ENCODE results near the gene EFEMP1. TPM values are rescaled to one million over a fixed set of nuclear protein-coding genes. Genes with fewer than 3 reads are reported as not detected.

EFEMP1 gene
- polyA plus RNA-seq, 3 donors from 2014 or later = not detected

- no peaks in the 10 kb centered on the region for H3K4me1 Mint-ChIP-seq
- H3K27ac Mint-ChIP-seq = no peak overlapping the region
- DNase-seq = no peak
- H3K9me3 Mint-ChIP-seq = peaks cover 0 to 9% (median 1%) of the 10 kb centered on the region in 6 donors
- no peaks in the 10 kb centered on the region for H3K36me3 Mint-ChIP-seq
- H3K27me3 Mint-ChIP-seq (ENCODE audit: low read depth in 3 of 3) = no peaks in the 10 kb centered on the region
- H3K4me3 Mint-ChIP-seq = no peak overlapping the region
These were observed 60.8 kb downstream of the EFEMP1 start for GRCh38 chr2:55862673-55863390.

GRCh38 chr2:55862246-55862645 is 61.3 kb downstream of the EFEMP1 start:
- H3K27me3 Mint-ChIP-seq (ENCODE audit: low read depth in 3 of 3) = no peaks in the 10 kb centered on the region
- no peak overlapping the region for H3K4me3 Mint-ChIP-seq
- DNase-seq = no peak
- H3K36me3 Mint-ChIP-seq = no peaks in the 10 kb centered on the region
- no peak overlapping the region for H3K27ac Mint-ChIP-seq
- H3K4me1 Mint-ChIP-seq = no peaks in the 10 kb centered on the region
- peaks cover 0 to 9% (median 1%) of the 10 kb centered on the region in 6 donors for H3K9me3 Mint-ChIP-seq

GRCh38 chr2:55861733-55862132 is 61.8 kb downstream of the EFEMP1 start:
- DNase-seq = no peak
- Mint-ChIP-seq H3K27me3 (ENCODE audit: low read depth in 3 of 3) (peaks cover 0 to 2% (median 0%) of the 10 kb centered on the region in 3 donors), H3K36me3 (no peaks in the 10 kb centered on the region), H3K4me1 (no peaks in the 10 kb centered on the region), H3K27ac (no peak overlapping the region), H3K4me3 (no peak overlapping the region), H3K9me3 (peaks cover 0 to 9% (median 1%) of the 10 kb centered on the region in 6 donors)

GRCh38 chr2:55860832-55861231 is 62.8 kb downstream of the EFEMP1 start:
- Mint-ChIP-seq H3K9me3 (peaks cover 0 to 9% (median 2%) of the 10 kb centered on the region in 6 donors), H3K4me3 (no peak overlapping the region), H3K4me1 (no peaks in the 10 kb centered on the region), H3K36me3 (no peaks in the 10 kb centered on the region), H3K27me3 (ENCODE audit: low read depth in 3 of 3) (peaks cover 0 to 2% (median 0%) of the 10 kb centered on the region in 3 donors), H3K27ac (no peak overlapping the region)
- DNase-seq = no peak

- H3K27ac Mint-ChIP-seq = no peak overlapping the region
- H3K9me3 Mint-ChIP-seq = peaks cover 0 to 9% (median 2%) of the 10 kb centered on the region in 6 donors
These were observed 63.7 kb downstream of the EFEMP1 start for GRCh38 chr2:55859875-55860274.

GRCh38 chr2:55857766-55858165 is 65.8 kb downstream of the EFEMP1 start:
- Mint-ChIP-seq H3K27ac (no peak overlapping the region), H3K4me1 (no peaks in the 10 kb centered on the region), H3K36me3 (no peaks in the 10 kb centered on the region), H3K9me3 (peaks cover 0 to 7% (median 2%) of the 10 kb centered on the region in 6 donors), H3K27me3 (ENCODE audit: low read depth in 3 of 3) (peaks cover 0 to 2% (median 0%) of the 10 kb centered on the region in 3 donors), H3K4me3 (no peak overlapping the region)
- DNase-seq = no peak

More at GRCh38 chr2:55859875-55860274, 63.7 kb downstream of the EFEMP1 start:
- no peak overlapping the region for H3K4me3 Mint-ChIP-seq
- no peaks in the 10 kb centered on the region for H3K36me3 Mint-ChIP-seq
- DNase-seq = no peak
- H3K4me1 Mint-ChIP-seq = no peaks in the 10 kb centered on the region
- H3K27me3 Mint-ChIP-seq (ENCODE audit: low read depth in 3 of 3) = peaks cover 0 to 2% (median 0%) of the 10 kb centered on the region in 3 donors

- DNase-seq = no peak
- Mint-ChIP-seq H3K4me3 (no peak overlapping the region), H3K27ac (no peak overlapping the region), H3K27me3 (ENCODE audit: low read depth in 3 of 3) (peaks cover 0 to 2% (median 0%) of the 10 kb centered on the region in 3 donors), H3K36me3 (no peaks in the 10 kb centered on the region), H3K9me3 (peaks cover 0 to 10% (median 2%) of the 10 kb centered on the region in 6 donors), H3K4me1 (no peaks in the 10 kb centered on the region)
These were observed 66.6 kb downstream of the EFEMP1 start for GRCh38 chr2:55856936-55857335.

GRCh38 chr2:55848096-55848495 is 75.5 kb downstream of the EFEMP1 start:
- no peaks in the 10 kb centered on the region for H3K36me3 Mint-ChIP-seq
- peaks cover 0 to 2% (median 0%) of the 10 kb centered on the region in 3 donors for H3K27me3 Mint-ChIP-seq (ENCODE audit: low read depth in 3 of 3)
- H3K9me3 Mint-ChIP-seq = peaks cover 0 to 12% (median under 1%) of the 10 kb centered on the region in 6 donors
- DNase-seq = no peak
- no peak overlapping the region for H3K27ac Mint-ChIP-seq
- H3K4me3 Mint-ChIP-seq = no peak overlapping the region
- H3K4me1 Mint-ChIP-seq = no peaks in the 10 kb centered on the region

GRCh38 chr2:55846426-55846825 is 77.2 kb downstream of the EFEMP1 start:
- Mint-ChIP-seq H3K36me3 (no peaks in the 10 kb centered on the region), H3K27me3 (ENCODE audit: low read depth in 3 of 3) (peaks cover 0 to 2% (median 0%) of the 10 kb centered on the region in 3 donors), H3K4me3 (no peak overlapping the region), H3K4me1 (no peaks in the 10 kb centered on the region), H3K9me3 (peaks cover 0 to 12% (median under 1%) of the 10 kb centered on the region in 6 donors), H3K27ac (no peak overlapping the region)
- DNase-seq = no peak

GRCh38 chr2:55844986-55845385 is 78.6 kb downstream of the EFEMP1 start:
- no peak overlapping the region for H3K4me3 Mint-ChIP-seq
- H3K27ac Mint-ChIP-seq = no peak overlapping the region
- H3K4me1 Mint-ChIP-seq = no peaks in the 10 kb centered on the region
- no peak for DNase-seq
- H3K9me3 Mint-ChIP-seq = peaks cover 0 to 12% (median under 1%) of the 10 kb centered on the region in 6 donors
- no peaks in the 10 kb centered on the region for H3K36me3 Mint-ChIP-seq
- H3K27me3 Mint-ChIP-seq (ENCODE audit: low read depth in 3 of 3) = peaks cover 0 to 2% (median 0%) of the 10 kb centered on the region in 3 donors

GRCh38 chr2:55843994-55844345 is 79.6 kb downstream of the EFEMP1 start:
- no peak overlapping the region for H3K4me3 Mint-ChIP-seq
- DNase-seq = no peak
- peaks cover 0 to 12% (median 0%) of the 10 kb centered on the region in 6 donors for H3K9me3 Mint-ChIP-seq
- no peaks in the 10 kb centered on the region for H3K4me1 Mint-ChIP-seq
- H3K36me3 Mint-ChIP-seq = no peaks in the 10 kb centered on the region
- no peak overlapping the region for H3K27ac Mint-ChIP-seq
- peaks cover 0 to under 1% (median 0%) of the 10 kb centered on the region in 3 donors for H3K27me3 Mint-ChIP-seq (ENCODE audit: low read depth in 3 of 3)

GRCh38 chr2:55843096-55843993 is 80.2 kb downstream of the EFEMP1 start:
- H3K4me3 Mint-ChIP-seq = no peak overlapping the region
- no peaks in the 10 kb centered on the region for H3K27me3 Mint-ChIP-seq (ENCODE audit: low read depth in 3 of 3)
- DNase-seq = no peak
- H3K27ac Mint-ChIP-seq = no peak overlapping the region
- H3K4me1 Mint-ChIP-seq = no peaks in the 10 kb centered on the region
- H3K36me3 Mint-ChIP-seq = no peaks in the 10 kb centered on the region
- H3K9me3 Mint-ChIP-seq = peaks cover 0 to 18% (median 0%) of the 10 kb centered on the region in 6 donors

GRCh38 chr2:55842046-55842445 is 81.5 kb downstream of the EFEMP1 start:
- no peak for DNase-seq
- Mint-ChIP-seq H3K4me1 (no peaks in the 10 kb centered on the region), H3K9me3 (peaks cover 0 to 21% (median 0%) of the 10 kb centered on the region in 6 donors), H3K36me3 (no peaks in the 10 kb centered on the region), H3K27ac (no peak overlapping the region), H3K27me3 (ENCODE audit: low read depth in 3 of 3) (no peaks in the 10 kb centered on the region), H3K4me3 (no peak overlapping the region)

- Mint-ChIP-seq H3K4me3 (no peak overlapping the region), H3K4me1 (no peaks in the 10 kb centered on the region), H3K27me3 (ENCODE audit: low read depth in 3 of 3) (no peaks in the 10 kb centered on the region), H3K9me3 (peaks cover 0 to 21% (median 1%) of the 10 kb centered on the region in 6 donors), H3K27ac (no peak overlapping the region), H3K36me3 (no peaks in the 10 kb centered on the region)
- no peak for DNase-seq
These were observed 83.1 kb downstream of the EFEMP1 start for GRCh38 chr2:55840460-55840859.
